VCaP (cell line): ENCODE results near the gene STEAP2.

Experiments used
- H3K27ac ChIP-seq: fragments of 450-650 bp; 2 replicates; pipeline ENCODE4 v1.5.1; 2017
- TF ChIP-seq, protein P1 (sequence below): fragments of 450-650 bp; conservative IDR thresholded peaks from 2 replicates; pipeline ENCODE4 v1.5.1; 2017; ENCODE audit warnings: mild to moderate bottlenecking, moderate library complexity

Gene STEAP2

GRCh38 chr7:90256778-90257177 is 45.2 kb downstream of the STEAP2 start:
- H3K27ac ChIP-seq: no peak overlapping the region
- TF ChIP-seq, protein P1, sequence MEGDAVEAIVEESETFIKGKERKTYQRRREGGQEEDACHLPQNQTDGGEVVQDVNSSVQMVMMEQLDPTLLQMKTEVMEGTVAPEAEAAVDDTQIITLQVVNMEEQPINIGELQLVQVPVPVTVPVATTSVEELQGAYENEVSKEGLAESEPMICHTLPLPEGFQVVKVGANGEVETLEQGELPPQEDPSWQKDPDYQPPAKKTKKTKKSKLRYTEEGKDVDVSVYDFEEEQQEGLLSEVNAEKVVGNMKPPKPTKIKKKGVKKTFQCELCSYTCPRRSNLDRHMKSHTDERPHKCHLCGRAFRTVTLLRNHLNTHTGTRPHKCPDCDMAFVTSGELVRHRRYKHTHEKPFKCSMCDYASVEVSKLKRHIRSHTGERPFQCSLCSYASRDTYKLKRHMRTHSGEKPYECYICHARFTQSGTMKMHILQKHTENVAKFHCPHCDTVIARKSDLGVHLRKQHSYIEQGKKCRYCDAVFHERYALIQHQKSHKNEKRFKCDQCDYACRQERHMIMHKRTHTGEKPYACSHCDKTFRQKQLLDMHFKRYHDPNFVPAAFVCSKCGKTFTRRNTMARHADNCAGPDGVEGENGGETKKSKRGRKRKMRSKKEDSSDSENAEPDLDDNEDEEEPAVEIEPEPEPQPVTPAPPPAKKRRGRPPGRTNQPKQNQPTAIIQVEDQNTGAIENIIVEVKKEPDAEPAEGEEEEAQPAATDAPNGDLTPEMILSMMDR: no peak

DNA sequence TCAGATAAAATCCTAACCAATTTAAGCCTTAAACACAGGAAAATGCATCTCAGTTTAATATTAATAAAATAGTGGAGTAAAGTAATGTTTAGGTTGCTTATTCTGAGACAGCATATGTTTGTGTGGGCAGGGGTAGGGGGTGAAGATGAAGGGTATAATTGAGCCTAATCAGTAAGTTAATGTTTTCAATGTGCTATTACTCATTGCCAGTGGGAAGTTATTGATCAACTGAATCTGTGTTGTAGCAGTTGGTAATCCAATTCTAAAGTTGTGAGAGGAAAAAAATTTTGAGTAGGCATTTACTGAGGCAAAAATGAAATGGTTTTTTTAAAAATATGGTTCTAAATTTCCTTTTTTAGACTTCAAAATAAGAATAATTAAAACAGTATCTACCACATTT is 49.9 kb downstream of the STEAP2 start:
- TF ChIP-seq, protein P1: no peak

GRCh38 chr7:90262438-90262837 is 50.9 kb downstream of the STEAP2 start:
- TF ChIP-seq, protein P1: peak; percentile 78
- H3K27ac ChIP-seq: peak overlapping the region; percentile 32

More for the DNA sequence above, 49.9 kb downstream of the STEAP2 start:
- peak overlapping the region; percentile 32 for H3K27ac ChIP-seq

DNA sequence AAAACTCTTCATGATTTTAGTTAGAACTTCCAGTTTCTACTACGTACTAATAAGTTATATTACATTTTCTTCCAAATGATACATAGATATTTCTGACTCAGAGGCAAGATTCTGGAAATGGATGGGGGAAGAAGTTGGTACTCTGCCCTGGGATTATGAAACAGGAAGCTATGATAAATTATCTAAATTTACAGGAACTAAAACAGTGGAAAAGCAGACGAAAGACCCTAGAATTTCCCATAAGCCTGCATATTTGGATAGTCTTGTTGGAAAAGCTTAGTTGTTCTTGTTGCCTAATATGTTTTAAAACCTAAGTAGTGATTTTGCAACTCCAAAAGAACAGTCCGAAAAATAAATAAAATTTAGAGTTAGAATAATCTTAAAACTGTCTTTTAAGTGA is 55.3 kb downstream of the STEAP2 start:
- TF ChIP-seq, protein P1: no peak
- H3K27ac ChIP-seq: no peak overlapping the region

DNA sequence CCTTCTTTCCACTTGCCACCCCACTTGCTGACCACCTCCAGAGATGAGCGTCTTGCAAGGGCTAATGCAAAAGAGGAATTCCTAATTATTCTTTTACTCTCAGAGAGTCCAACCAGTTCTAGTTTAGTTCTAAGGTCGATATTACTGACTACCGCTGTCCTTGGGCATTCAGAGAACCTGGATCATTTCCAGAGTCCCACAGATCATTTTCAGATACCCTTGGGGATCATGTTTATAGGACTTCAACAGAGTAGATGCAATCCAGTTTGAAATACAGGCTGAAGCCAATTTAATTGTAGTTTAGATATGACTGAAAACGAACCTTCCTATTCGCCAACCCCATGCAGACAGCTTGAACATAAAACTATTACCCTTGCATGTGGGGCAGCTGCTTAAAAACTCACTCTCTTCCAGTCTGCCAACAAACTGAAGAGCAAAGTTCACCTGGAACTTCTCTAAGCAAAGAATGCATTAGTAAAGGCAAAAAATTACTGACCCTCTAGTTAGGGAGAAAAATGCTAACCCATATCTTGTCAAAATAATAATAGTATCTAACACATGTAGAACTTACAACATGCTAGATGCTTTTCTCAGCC is 55.8 kb downstream of the STEAP2 start:
- H3K27ac ChIP-seq: no peak overlapping the region
- TF ChIP-seq, protein P1: no peak

DNA sequence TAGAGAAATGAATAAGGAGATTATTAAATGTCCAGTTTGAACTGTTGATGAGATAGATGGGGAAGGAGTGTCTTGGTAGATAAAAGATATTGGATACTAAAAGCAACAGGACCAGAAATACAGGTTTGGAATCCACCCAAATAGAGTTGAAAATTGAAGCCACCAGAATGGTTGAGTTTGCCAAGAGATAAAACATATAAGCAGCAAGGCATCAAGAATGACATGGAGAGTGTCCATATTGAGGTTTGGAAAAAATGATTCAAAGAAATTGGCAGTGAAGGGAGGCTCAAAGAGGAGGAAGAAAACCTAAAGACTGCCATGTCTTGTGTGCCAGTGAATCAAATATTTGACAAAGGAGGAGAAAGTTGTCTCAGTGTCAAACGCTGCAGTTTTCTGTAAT is 57.6 kb downstream of the STEAP2 start:
- H3K27ac ChIP-seq: peak overlapping the region; percentile 14
- TF ChIP-seq, protein P1: no peak

- no peak overlapping the region for H3K27ac ChIP-seq
- TF ChIP-seq, protein P1: no peak
Measured at GRCh38 chr7:90270431-90271178, 59.1 kb downstream of the STEAP2 start.
